Calu3 (cell line): ENCODE data around the gene ZSWIM3. TPM values are rescaled to one million over a fixed set of nuclear protein-coding genes. Genes with fewer than 3 reads are reported as not detected.

Experiments used
- BruUV-seq: library from RNA; stranded (reverse); fragments of 400-500 nt; replicated peaks from 2 replicates; lab custom pipeline; 2021; lab: Mats Ljungman, UMichigan
- CTCF ChIA-PET: fragments of 300-600 bp; sonication (Branson Sonifier 250); formaldehyde crosslinking; loops from one replicate; lab custom pipeline; 2022; ENCODE audit warnings: antibody characterized with exemption; lab: Charles Lee
- DNase-seq: peaks from one replicate; pipeline ENCODE4 v3.0.0; 2022
- H3K27ac Mint-ChIP-seq: one replicate; pipeline ENCODE4 v1.8.0; 2022; ENCODE audit warnings: mixed read lengths; ENCODE audit not compliant: unreplicated experiment
- H3K27me3 Mint-ChIP-seq: one replicate; pipeline ENCODE4 v1.8.0; 2022; ENCODE audit warnings: mixed read lengths; ENCODE audit not compliant: unreplicated experiment
- H3K36me3 Mint-ChIP-seq: one replicate; pipeline ENCODE4 v1.8.0; 2022; ENCODE audit warnings: mild to moderate bottlenecking, moderate library complexity, mixed read lengths; ENCODE audit not compliant: insufficient read depth, unreplicated experiment
- H3K4me1 Mint-ChIP-seq: one replicate; pipeline ENCODE4 v1.8.0; 2022; ENCODE audit warnings: mild to moderate bottlenecking, low read depth, mixed read lengths; ENCODE audit not compliant: unreplicated experiment
- H3K4me3 Mint-ChIP-seq: one replicate; pipeline ENCODE4 v1.8.0; 2022; ENCODE audit warnings: mild to moderate bottlenecking, low read depth, moderate library complexity, mixed read lengths; ENCODE audit not compliant: unreplicated experiment
- H3K9me3 Mint-ChIP-seq: one replicate; pipeline ENCODE4 v1.8.0; 2022; ENCODE audit warnings: low read depth, mixed read lengths; ENCODE audit not compliant: unreplicated experiment
- CTCF ChIP-seq: fragments of 200-600 bp; IDR thresholded peaks from one replicate; pipeline ENCODE4 v1.8.0; 2022; ENCODE audit warnings: antibody characterized with exemption; ENCODE audit not compliant: unreplicated experiment
- intact Hi-C: fragments of 100-400 bp; cut with micrococcal nuclease; formaldehyde crosslinking; loops from one replicate; pipeline ENCODE4 v1.10.0; 2022; ENCODE audit not compliant: unreplicated experiment
- total RNA-seq: library from RNA; stranded (reverse); gene quantifications from 2 replicates; pipeline ENCODE4 v1.2.3, GENCODE V29; 2022

ZSWIM3 gene
- total RNA-seq, 1 experiment from 2014 or later, result 5.2 TPM

- Mint-ChIP-seq H3K27ac (no peak overlapping the region), H3K9me3 (no peaks in the 10 kb centered on the region), H3K4me1 (no peaks in the 10 kb centered on the region), H3K4me3 (no peak overlapping the region), H3K36me3 (peaks cover 14% of the 10 kb centered on the region), H3K27me3 (no peaks in the 10 kb centered on the region)
- TF ChIP-seq CTCF, result no peak
- DNase-seq, result no peak
- CTCF ChIA-PET, result interaction anchor here (0.7 kb wide), 1 partner anchor 568 kb away, joined by 3 read pairs; no protein-coding TSS in a partner anchor
- no TSS peak for BruUV-seq
- intact Hi-C loops, result no loop called here
Measured at GRCh38 chr20:45852326-45852725, 5.1 kb upstream of the ZSWIM3 start.

- Mint-ChIP-seq H3K4me1 (peaks cover 8% of the 10 kb centered on the region), H3K36me3 (peaks cover 26% of the 10 kb centered on the region), H3K27me3 (no peaks in the 10 kb centered on the region), H3K9me3 (no peaks in the 10 kb centered on the region), H3K4me3 (no peak overlapping the region), H3K27ac (no peak overlapping the region)
- BruUV-seq, result no TSS peak
- intact Hi-C loops, result no loop called here
- no peak for DNase-seq
- TF ChIP-seq CTCF, result no peak
- CTCF ChIA-PET, result no interaction called here
Measured at GRCh38 chr20:45853484-45853883, 3.9 kb upstream of the ZSWIM3 start.

GRCh38 chr20:45857882-45858216, 435 bp downstream of the ZSWIM3 start:
- Mint-ChIP-seq H3K36me3 (peaks cover 26% of the 10 kb centered on the region), H3K27ac (peak overlapping the region; percentile 79), H3K4me1 (peaks cover 38% of the 10 kb centered on the region), H3K4me3 (peak overlapping the region; percentile 94), H3K27me3 (no peaks in the 10 kb centered on the region), H3K9me3 (peaks cover 3% of the 10 kb centered on the region)
- CTCF ChIA-PET, result interaction anchor here (0.6 kb wide), 1 partner anchor 517 kb away, joined by 3 read pairs; no protein-coding TSS in a partner anchor
- intact Hi-C loops, result no loop called here
- TF ChIP-seq CTCF, result no peak
- no TSS peak for BruUV-seq
- no peak for DNase-seq

- Mint-ChIP-seq H3K9me3 (peaks cover 3% of the 10 kb centered on the region), H3K27ac (no peak overlapping the region), H3K4me1 (peaks cover 38% of the 10 kb centered on the region), H3K27me3 (no peaks in the 10 kb centered on the region), H3K36me3 (peaks cover 26% of the 10 kb centered on the region), H3K4me3 (no peak overlapping the region)
- no peak for DNase-seq
- CTCF ChIA-PET, result no interaction called here
- TF ChIP-seq CTCF, result no peak
- BruUV-seq, result no TSS peak
- intact Hi-C loops, result no loop called here
Measured at GRCh38 chr20:45859916-45860315, 2.5 kb downstream of the ZSWIM3 start.
